Osteocyte (in vitro differentiated cells): ENCODE results near the gene GPSM1. TPM values are rescaled to one million over a fixed set of nuclear protein-coding genes. Genes with fewer than 3 reads are reported as not detected.

Source experiments
- DNase-seq: peaks from one replicate; pipeline ENCODE4 v3.0.0; 2021; ENCODE audit warnings: mixed read lengths; ENCODE audit not compliant: unreplicated experiment; ENCODE audit errors: extremely low spot score
- H3K27ac Mint-ChIP-seq: one replicate; pipeline ENCODE4 v1.8.0; 2021; ENCODE audit warnings: mild to moderate bottlenecking, mixed read lengths; ENCODE audit not compliant: unreplicated experiment
- H3K27me3 Mint-ChIP-seq: one replicate; pipeline ENCODE4 v1.8.0; 2021; ENCODE audit warnings: mixed read lengths; ENCODE audit not compliant: unreplicated experiment
- H3K36me3 Mint-ChIP-seq: one replicate; pipeline ENCODE4 v1.8.0; 2021; ENCODE audit warnings: mixed read lengths; ENCODE audit not compliant: unreplicated experiment
- H3K4me1 Mint-ChIP-seq: one replicate; pipeline ENCODE4 v1.8.0; 2021; ENCODE audit warnings: mixed read lengths; ENCODE audit not compliant: unreplicated experiment
- H3K4me3 Mint-ChIP-seq: one replicate; pipeline ENCODE4 v1.8.0; 2021; ENCODE audit warnings: mild to moderate bottlenecking, moderate library complexity, mixed read lengths; ENCODE audit not compliant: unreplicated experiment
- H3K9me3 Mint-ChIP-seq: one replicate; pipeline ENCODE4 v1.8.0; 2021; ENCODE audit warnings: mixed read lengths; ENCODE audit not compliant: unreplicated experiment
- CTCF ChIP-seq: fragments of 200-600 bp; sonication (generic); IDR thresholded peaks from 2 replicates; pipeline ENCODE4 v1.5.0; 2021; ENCODE audit warnings: antibody characterized with exemption, mild to moderate bottlenecking, moderate library complexity
- total RNA-seq: library from RNA; stranded (reverse); gene quantifications from 2 replicates; pipeline ENCODE4 v1.2.1, GENCODE V29; 2021

GPSM1 gene
- total RNA-seq, 1 donor from 2014 or later: 37.1 TPM

- no peaks in the 10 kb centered on the region for H3K36me3 Mint-ChIP-seq
- no peak overlapping the region for H3K4me3 Mint-ChIP-seq
- H3K27me3 Mint-ChIP-seq: peaks cover 9% of the 10 kb centered on the region
- no peak for DNase-seq
- no peak for TF ChIP-seq CTCF
- no peaks in the 10 kb centered on the region for H3K9me3 Mint-ChIP-seq
- peaks cover 5% of the 10 kb centered on the region for H3K4me1 Mint-ChIP-seq
- H3K27ac Mint-ChIP-seq: no peak overlapping the region
These were observed 46.6 kb upstream of the GPSM1 start for GRCh38 chr9:136280535-136281315.

GRCh38 chr9:136281421-136282271 lies 45.7 kb upstream of the GPSM1 start:
- DNase-seq: no peak

GRCh38 chr9:136282272-136282861 lies 45.0 kb upstream of the GPSM1 start:
- H3K36me3 Mint-ChIP-seq: no peaks in the 10 kb centered on the region
- H3K4me3 Mint-ChIP-seq: no peak overlapping the region
- H3K27ac Mint-ChIP-seq: no peak overlapping the region
- DNase-seq: no peak
- no peaks in the 10 kb centered on the region for H3K9me3 Mint-ChIP-seq
- no peak for TF ChIP-seq CTCF
- H3K4me1 Mint-ChIP-seq: peaks cover 5% of the 10 kb centered on the region
- peaks cover 11% of the 10 kb centered on the region for H3K27me3 Mint-ChIP-seq

More at GRCh38 chr9:136281421-136282271, 45.7 kb upstream of the GPSM1 start:
- no peak overlapping the region for H3K4me3 Mint-ChIP-seq
- H3K27me3 Mint-ChIP-seq: peaks cover 7% of the 10 kb centered on the region
- TF ChIP-seq CTCF: no peak
- H3K27ac Mint-ChIP-seq: no peak overlapping the region
- H3K4me1 Mint-ChIP-seq: peaks cover 5% of the 10 kb centered on the region
- H3K36me3 Mint-ChIP-seq: no peaks in the 10 kb centered on the region
- H3K9me3 Mint-ChIP-seq: no peaks in the 10 kb centered on the region

GRCh38 chr9:136283291-136284235 lies 43.8 kb upstream of the GPSM1 start:
- peaks cover 2% of the 10 kb centered on the region for H3K36me3 Mint-ChIP-seq
- TF ChIP-seq CTCF: peak; percentile 93
- no peaks in the 10 kb centered on the region for H3K9me3 Mint-ChIP-seq
- H3K27me3 Mint-ChIP-seq: peaks cover 16% of the 10 kb centered on the region
- peak; percentile 92 for DNase-seq
- H3K27ac Mint-ChIP-seq: no peak overlapping the region
- H3K4me3 Mint-ChIP-seq: no peak overlapping the region
- peaks cover 5% of the 10 kb centered on the region for H3K4me1 Mint-ChIP-seq
